T-helper 22 cell (primary cell): ENCODE measurements around the gene CCDC134.
A peak's percentile ranks its signal among the peaks of the same experiment; 100 is the strongest.
"Not testable (repeated sequence)": the region's sequence is repeated elsewhere in the genome, so short reads cannot be mapped to it uniquely, and the experiment has no call there.

ENCODE experiments used
- DNase-seq: peaks from one replicate; pipeline ENCODE4 v3.0.0-alpha.2; 2020; ENCODE audit warnings: low read depth

The CCDC134 gene

DNA sequence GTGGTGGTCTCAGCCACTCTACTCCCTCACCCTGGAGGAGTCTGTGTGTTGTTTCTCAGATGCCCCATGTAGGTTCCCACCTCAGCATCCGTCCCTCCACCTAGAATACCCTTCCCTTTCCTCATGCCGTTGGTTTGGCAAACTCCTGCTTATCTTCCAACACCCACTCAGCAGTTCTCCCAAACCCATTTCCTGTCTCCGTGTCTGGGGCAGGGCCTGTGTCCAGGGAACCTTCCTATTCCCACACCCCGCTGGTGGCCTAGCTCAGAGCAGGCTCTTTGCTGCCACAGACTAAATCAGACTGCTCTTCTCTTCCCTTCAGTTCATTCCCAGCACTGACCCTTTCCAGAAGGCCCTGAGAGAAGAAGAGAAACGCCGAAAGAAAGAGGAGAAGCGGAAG lies 24.9 kb downstream of the CCDC134 start:
- no peak for DNase-seq

DNA sequence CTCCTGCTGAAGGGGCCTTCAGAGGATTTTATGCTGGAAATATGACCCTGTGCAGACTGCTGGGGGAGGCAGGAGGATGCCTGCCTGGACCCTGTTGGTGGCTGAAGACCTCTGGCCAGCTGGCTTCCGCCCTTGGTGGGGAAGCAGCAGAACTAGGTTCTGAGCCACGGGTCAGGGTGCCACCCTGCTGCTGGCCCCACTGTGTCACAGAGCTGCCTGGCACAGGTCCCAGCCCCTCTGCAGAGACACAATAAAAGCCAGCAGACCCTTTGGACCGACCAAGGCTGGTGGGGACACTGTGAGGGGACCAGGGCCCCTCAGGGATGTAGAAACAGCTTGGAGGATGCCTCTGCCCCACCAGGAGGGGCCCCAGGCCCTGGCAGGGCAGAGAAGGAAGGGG lies 25.5 kb downstream of the CCDC134 start:
- no peak for DNase-seq

DNA sequence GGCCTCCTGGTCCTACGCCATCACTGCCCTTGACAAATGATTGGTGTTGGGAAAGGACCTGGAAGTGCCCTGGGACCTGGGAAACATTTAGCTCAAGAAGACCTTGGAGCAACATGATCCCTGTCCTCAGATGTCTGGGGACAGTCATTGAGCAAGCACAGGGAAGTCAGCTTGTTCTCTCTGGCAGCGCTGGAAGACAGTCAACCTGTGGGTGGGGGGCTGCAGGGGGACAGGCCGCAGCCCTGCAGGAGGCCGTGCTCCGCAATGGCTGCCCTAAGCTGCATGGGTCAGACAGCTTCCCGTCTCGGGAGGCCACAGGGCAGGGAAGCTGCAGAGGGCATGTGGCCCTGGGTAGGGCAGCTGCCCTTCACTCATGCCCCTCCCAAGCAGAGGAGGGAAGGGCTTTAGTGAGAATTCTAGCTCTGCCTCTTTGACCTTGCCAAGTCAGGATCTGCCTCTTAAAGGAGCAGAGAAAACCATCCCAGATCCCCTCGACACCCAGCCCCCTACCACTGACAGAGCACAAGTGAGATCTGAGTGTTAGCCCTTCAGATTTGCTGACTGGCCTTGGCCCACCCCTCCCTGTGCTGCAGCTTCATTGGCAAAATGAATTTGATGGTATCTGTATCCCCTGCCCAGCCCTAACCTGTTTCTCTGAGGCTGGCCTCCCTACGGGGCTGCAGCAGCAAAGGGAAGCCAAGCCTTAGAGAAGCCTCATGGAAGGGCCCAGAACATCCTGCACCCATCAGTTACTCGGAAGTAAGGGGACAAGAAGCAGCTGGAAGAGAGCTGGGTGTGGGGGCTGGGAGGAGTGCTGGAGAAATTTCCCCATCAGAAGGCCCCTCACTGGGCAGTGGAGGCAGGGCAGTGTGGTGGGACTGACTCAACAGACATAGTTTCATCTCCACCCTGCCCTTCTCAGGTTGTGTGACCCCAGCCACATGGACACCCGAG lies 26.2 kb downstream of the CCDC134 start:
- DNase-seq: no peak

DNA sequence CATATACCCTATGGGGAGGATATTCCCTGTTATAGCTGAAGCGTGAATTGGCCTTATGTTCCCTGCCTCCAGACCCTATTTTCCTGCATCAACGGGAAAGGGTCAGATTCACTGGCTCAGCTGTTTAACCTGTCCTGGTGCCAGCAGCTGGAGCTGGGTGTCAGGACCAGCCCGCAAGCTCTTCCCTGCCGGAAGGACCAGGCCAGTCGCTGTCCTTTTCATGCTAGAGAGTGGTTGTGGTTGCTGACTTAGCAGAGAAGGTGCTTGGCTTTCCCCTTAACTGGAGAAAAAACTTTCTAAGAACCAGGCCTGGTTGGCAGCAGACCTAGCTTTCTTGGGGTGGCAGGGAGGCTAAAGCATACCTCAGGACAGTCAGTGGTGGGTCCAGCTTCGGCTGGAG lies 27.2 kb downstream of the CCDC134 start:
- no peak for DNase-seq

DNA sequence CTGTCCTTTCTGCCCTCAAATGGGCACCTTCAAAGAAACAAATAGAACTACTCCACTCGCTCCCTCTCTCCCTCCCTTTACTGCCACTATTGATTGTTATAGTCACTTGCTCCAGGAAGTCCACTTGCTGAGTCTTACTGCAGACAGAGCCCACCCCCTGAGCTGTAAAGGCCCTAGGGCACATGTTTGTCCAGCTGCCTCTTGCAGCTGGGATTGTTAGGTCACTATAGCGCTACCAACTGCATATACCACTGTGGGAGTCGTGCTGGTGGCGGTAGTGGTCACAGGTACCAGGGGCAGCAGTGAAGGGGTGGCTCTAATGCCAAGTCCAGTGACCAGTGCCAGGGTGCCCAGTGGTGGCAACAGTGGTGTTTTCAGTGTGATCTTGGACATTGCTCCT lies 28.0 kb downstream of the CCDC134 start:
- DNase-seq: no peak

DNA sequence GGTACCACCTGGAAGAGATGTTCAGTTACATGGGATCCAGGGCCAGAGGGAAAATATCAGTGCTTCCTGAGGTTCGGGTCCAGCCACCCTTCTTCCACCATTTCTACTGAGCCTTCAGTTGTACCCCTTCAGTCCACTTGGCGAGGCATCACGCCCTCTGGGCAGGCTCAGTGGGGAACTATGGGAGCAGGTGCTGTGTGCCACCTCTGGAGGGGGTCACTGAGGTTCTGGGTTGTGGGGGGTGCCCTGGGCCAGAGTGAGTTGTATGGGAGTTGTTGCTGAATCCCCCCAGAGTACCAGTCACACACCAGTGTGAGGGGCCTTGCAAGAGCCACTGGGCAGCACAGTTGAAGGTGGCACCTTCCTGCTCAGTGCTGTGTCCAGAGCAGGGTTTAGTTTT lies 29.7 kb downstream of the CCDC134 start:
- DNase-seq: no peak

DNA sequence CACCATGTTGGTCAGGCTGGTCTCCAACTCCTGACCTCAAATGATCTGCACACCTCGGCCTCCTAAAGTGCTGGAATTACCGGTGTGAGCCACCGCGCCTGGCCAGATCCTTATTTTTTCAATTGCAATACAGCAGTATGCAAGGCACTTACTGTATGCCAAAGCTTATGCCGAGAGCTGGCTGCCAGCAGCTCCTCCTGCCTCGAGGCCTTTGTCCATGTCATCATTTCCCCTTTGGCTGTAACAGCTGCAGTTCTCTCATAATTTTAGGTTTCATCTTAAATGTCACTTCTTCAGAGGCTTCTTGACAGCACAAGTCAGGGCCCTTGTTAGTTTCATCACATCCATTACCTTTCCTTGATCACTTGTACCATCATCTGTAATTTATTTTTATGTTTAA lies 30.9 kb downstream of the CCDC134 start:
- DNase-seq: no peak

DNA sequence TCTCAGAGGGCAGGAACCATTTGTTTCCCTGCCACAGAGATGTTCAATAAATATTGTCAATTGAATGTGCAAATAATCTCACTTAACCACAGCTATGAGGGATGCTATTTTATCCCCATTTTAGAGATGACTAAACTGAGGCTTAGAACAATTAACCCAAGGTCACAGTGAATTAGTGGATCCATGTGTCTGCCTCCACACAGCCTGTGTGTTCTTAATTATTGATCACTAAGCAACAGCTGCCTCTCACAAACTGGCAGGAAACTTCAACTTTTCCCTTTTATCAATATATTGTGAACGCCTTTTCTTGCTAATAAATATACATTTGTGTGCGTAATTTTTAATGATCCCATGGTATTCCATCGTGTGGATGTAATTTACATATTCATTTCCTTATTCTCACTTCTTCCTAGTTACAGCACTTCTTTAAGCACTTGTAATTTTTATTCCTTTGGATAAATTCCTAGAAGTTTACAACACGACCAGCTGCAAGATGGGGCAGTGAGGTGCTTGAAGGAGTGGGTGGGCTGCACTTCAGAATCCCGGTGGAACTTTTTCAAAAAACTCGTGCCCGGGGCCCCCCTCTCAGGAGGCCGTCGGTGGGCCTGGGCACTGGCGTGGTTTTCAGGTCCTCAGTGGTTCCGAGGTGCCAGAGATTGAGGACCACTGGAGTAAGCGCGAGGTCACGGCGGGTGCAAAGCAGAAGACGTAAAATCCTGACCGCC lies 31.5 kb downstream of the CCDC134 start:
- no peak for DNase-seq

DNA sequence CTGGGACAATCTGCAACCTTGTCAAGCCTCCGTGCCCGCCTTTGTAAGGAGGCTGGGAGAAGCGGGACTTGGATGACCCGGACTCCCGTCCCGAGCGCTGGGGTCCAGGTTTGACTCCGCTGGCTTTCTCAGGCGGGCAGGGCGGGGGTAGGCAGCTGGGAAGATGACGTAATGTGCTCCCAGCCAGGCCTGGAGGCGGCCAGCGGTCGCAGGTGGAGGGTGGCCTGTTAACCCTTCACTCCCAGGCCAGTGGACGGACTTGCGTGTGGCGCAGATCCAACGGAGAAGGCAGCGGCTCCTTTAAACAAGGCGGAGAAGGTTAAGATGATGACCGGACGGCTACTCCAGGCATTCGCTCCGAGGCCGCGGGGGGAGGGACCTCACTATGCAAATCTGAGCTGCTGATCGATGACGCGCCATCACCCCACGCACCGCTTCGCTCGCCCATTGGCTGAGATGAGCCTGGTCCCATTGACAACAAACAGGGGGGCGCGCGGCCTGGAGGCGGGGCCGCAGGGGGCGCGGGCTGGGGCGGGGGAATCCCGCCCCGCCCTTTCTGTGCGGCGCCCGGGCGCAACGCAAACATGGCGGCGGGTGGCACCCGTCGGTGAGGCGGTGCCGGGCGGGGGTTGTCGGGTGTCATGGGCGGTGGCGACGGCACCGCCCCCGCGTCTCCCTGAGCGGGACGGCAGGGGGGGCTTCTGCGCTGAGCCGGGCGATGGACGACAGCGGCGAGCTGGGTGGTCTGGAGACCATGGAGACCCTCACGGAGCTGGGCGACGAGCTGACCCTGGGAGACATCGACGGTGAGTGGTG lies 32.3 kb downstream of the CCDC134 start, which contains the start of gene SREBF2:
Gene SREBF2, plus strand, starts transcription at position 553 of the 816 bp plus-strand sequence. Its CDS starts 166 bp downstream, at position 719.
- peak; percentile 99 for DNase-seq

DNA sequence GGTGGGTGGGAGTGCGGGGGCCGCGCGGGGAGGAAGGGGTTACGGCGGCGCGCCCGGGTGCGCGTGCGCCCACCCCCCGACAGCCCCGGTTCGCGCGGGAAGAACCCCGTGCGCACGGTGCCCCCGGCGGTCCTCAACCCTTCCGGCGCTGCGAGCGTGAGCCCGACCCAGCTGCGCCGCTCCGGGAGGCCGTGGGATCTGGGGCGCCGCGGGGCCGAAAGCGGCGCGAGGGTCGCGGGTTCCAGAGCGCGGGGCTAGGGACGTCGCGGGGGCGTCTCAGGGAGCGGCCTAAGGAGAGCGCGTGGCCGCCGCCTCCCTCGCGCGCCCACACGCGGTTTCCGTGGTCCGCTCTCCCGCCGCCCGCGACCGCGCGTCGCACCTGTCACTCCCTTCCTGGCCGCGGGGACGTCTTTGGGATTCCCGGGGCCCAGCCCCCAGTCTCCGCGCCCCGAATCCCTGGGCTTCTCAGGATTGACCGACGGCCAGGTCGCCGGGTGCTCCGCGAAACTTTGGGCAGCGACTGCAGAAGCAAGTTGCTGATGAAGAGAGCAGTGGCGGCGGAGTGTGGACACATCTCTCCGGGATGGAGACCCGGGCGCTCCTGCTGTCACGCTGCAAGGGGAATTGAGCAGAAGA lies 33.0 kb downstream of the CCDC134 start:
- peak; percentile 26 for DNase-seq

DNA sequence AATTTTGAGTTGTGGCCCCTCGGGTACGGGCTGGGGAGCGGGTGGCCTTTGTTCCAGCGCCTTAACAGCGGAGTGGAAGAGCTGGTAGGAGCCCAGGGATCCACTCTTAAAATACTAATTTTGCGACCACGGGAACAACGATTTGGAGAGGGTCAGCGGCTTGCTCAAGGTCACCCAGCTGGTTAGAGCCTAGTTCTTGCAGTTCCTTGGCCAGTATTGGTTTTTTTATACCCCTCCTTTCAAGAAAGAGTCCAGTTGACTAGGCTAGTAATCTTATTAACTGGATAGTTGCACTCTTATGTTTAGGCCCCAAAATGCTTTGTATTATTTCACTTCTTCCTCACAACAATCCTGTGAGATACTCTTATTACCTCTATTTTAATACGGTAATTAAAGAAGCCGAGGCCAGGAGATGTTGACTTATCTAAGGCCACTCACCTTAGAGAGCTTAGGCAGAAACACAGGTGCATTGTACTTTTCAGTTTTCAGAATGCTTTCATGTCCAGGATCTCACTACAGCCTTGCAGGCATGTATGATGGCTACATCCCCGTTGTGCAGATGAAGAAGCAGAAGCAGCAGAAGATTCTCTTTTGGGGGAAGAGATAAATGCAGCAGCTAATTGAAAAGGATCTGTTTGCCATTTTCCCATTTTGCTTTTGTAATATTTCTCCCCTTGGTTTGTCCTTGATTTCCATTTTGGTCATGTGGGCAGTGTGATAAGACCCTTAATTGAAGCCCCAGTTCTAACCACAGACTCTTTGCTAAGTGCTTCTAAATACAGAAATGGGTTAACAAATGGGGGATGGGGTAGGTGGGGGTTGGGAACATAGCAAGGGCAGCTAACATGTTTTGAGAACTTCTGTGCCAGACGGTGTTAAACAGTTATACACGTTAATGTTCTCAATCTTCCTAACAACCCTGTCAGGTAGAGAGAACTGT lies 33.8 kb downstream of the CCDC134 start:
- no peak for DNase-seq

DNA sequence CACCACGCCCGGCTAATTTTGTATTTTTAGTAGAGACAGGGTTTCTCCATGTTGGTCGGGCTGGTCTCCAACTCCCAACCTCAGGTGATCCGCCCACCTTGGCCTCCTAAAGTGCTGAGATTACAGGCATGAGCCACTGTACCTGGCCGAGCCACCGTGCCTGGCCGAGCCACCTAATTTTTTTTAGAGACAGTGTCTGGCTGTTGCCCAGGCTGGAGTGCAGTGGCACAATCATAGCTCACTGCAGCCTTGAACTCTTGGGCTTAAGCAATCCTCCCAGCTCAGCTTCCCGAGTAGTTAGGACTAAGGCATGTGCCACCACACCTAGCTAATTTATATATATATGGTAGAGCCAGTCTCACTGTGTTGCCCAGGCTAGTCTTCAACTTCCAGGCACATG lies 35.0 kb downstream of the CCDC134 start:
- not testable (repeated sequence) for DNase-seq

DNA sequence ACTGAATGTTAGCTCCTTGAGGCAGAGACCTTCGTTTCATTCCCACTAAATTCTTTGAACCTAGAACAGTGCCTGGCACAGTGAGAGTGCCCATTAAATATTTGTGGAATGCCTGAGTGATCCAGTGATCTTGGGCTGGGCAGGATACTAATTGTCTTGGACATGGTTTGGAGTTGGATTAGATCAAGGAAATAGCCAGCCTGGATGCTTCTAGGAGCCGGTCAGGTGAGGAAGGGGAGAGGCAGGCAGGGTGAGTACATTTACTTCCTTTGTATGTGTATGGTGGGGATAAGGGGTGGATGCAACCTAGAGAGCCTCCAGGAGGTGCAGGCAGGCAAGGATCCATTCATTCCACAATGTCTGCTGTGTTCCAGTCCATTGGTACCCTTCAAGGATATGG lies 36.1 kb downstream of the CCDC134 start:
- no peak for DNase-seq

DNA sequence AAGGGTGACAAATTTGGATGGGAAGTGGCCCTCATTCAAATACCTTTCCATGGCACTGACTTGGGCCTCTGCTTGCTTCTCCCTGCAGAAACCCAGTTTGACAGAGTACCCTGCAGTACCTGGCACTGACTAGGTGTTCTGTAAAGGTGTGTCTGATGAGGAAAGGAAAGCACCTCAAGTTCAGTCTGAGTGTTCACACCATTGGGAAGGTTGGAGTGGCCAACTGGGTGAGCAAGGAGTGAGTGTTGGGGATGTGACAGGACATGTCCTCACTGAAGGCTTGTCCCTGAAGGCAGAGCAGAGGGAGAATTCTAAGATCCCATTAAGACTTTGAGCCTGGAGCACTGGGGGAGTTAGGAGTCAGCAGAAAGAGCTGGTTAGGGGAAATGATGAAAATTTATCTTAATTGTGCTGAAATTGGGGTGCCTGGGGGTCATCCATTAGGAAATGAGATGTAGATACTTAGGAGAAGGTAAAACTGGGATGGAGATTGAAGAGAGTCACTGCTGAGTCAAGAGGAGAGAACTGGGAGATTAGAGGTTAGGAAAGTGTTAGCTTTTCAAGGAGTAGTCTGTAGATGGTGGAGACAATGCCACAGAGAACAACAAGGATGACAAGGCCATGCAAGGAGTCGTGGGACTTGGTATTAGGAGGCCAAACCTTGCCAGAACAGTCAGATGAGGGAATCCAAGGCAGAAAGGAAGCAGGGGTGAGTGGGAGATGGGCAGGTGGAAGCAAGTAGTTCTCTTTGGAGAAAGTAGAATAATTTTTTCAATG lies 38.6 kb downstream of the CCDC134 start:
- no peak for DNase-seq

DNA sequence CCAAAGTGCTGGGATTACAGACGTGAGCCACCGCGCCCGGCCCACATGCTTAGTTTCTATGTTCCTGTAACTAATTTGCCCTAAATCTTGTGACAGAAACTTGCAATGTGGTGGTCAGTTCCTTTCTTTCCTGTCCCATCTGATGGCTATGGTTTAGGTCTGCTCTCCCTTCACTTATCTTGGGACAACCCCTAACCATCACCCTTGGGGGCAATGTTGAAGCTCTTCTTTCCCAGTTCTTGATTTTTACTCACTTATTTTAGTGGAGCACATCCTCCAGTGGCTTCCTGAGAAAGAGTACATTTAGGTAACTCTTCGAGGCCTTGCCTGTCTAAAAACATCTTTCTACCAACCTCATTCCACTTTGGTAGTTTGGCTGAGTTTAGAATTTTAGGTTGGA lies 39.7 kb downstream of the CCDC134 start:
- no peak for DNase-seq

DNA sequence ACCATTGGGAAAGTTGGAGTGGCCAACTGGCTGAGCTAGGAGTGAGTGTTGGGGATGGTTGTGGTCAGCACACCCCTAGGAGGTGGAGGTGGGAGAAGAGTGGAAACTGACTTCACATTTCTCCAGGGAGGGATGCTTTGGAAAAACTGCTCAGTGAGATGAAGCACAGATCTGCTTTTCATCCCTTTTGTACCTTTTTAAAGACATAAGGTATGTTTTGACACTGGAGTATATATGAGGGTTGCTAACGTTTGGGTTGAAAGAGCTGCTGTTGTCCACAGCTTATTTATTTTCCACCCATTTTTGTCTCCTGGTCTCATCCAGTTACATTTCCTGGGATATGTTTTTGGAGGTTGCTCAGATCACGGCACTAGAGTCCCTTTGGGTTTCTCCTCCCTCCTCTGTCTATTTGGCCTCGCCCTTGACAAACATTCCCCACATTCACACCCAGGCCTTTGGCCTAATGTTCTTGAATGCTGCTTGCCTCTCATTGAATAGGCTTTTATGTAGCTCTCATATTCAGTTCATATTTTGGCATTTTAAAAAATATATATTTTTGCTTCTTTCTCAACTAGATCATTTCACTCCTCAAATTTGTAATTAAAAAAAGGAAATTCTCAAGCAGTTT lies 40.7 kb downstream of the CCDC134 start:
- DNase-seq: no peak

DNA sequence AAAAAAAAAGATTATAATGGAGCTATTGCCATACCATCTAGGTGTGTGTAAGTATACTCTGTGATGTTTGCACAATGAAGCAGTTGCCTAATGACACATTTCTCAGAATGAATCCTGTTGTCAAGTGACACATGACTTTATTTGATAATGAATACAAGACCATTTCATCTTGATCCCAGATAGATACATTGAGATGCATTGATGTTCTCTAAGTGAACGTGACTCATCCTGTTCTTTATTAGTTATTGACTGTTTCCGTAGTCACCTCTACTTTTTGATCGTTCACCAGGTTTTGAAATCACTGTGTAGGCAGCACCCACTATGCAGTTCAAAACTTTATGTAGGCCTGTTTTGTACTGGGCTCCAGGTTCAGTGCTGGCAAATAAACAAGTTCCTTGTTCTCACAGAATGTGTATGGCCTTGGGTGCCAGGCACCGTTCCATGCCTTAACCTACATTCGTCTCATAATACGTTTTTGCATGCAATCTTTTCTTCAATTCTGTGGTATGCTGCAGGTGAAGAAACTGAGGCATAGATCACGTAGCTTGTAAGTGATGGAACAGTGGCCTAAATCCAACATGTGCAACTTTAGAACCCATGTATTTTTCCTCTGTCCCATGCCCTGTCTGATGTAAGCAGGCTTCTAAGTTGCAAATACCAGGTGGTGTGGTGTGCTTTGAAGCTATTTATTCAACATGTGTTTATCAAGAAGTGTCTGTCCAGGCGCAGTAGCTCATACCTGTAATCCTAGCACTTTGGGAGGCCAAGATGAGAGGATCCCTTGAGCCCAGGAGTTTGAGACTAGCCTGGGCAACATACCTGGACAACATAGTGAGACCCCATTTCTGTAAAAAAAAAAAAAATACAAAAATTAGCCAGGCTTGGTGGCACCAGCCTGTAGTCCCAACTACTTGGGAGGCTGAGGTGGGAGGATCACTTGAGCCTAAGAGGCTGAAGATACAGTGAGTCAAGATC lies 42.8 kb downstream of the CCDC134 start:
- no peak for DNase-seq

DNA sequence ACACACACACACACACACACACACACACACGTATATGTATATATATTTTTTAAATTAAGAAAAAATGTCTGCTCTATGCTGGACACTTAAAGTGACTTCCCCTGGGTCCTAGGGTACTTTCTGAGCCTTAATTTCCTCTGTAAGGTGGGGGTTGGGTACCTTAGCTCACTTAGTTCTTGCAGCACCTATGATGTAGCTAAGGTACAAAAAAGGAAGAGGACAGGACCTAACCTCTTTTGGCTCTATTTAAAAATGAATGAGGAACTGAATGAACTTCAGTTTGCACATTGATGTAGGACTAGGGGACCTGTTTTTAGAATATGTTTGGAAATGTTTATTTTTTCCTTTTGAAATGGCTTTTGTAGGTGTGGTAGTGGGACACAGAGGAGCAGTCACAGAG lies 43.6 kb downstream of the CCDC134 start:
- no peak for DNase-seq
